Measurements from ENCODE around the gene GLMP.

GLMP gene

GRCh38 chr1:156295391-156295947 lies at the start of gene GLMP:
Gene GLMP, minus strand, starts transcription at chr1:156295679. Its CDS starts 34 bp downstream, at chr1:156295645.
- H3K4me1 ChIP-seq, result peaks cover 0 to 35% (median 26%) of the 10 kb centered on the region in 4 donors
- TF ChIP-seq, protein P1, sequence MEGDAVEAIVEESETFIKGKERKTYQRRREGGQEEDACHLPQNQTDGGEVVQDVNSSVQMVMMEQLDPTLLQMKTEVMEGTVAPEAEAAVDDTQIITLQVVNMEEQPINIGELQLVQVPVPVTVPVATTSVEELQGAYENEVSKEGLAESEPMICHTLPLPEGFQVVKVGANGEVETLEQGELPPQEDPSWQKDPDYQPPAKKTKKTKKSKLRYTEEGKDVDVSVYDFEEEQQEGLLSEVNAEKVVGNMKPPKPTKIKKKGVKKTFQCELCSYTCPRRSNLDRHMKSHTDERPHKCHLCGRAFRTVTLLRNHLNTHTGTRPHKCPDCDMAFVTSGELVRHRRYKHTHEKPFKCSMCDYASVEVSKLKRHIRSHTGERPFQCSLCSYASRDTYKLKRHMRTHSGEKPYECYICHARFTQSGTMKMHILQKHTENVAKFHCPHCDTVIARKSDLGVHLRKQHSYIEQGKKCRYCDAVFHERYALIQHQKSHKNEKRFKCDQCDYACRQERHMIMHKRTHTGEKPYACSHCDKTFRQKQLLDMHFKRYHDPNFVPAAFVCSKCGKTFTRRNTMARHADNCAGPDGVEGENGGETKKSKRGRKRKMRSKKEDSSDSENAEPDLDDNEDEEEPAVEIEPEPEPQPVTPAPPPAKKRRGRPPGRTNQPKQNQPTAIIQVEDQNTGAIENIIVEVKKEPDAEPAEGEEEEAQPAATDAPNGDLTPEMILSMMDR (IDR thresholded peaks at IDR 0.05), result no peak
- peak within 1 kb of the TSS; percentile 69 to 83 for H3K27ac ChIP-seq
- peak; percentile 77 to 83 for DNase-seq
- peaks cover 0 to 5% (median 0%) of the 10 kb centered on the region in 3 donors for H3K36me3 ChIP-seq
- H3K4me3 ChIP-seq, result peak within 1 kb of the TSS; percentile 73 to 75
- H3K9me3 ChIP-seq, result no peaks in the 10 kb centered on the region
- intact Hi-C loops (cut with DNase I; ENCODE audit: low total_unique reads), result no loop called here
- no peaks in the 10 kb centered on the region for H3K27me3 ChIP-seq

DNA sequence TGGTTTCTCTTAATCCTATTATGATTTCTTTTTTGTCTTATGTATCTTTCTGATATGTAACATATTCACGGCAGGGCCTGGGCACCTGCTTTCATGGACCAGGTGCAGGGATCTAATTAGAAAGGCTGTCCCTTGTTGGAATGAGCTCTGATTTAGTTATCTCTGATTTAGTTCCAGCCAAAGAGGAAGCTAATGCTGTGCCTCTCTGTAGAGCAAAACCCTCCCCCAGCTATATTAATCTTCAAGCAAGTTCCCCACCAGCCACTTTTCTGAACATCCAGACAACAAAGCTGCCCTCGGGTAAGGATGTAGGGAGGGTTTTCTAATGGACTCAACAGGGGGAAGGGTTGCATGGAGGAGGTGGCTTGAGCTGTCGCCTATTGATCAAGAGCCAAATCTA lies 48.9 kb upstream of the GLMP start:
- Histone ChIP-seq H3K4me1 (no peaks in the 10 kb centered on the region), H3K36me3 (no peaks in the 10 kb centered on the region), H3K4me3 (no peak overlapping the region), H3K27ac (no peak overlapping the region), H3K27me3 (peaks cover 0 to 15% of the 10 kb centered on the region in 2 donors), H3K9me3 (no peaks in the 10 kb centered on the region)
- TF ChIP-seq, protein P1 (IDR thresholded peaks at IDR 0.05), result no peak
- no peak for DNase-seq
- intact Hi-C loops (cut with DNase I; ENCODE audit: low total_unique reads), result no loop called here

DNA sequence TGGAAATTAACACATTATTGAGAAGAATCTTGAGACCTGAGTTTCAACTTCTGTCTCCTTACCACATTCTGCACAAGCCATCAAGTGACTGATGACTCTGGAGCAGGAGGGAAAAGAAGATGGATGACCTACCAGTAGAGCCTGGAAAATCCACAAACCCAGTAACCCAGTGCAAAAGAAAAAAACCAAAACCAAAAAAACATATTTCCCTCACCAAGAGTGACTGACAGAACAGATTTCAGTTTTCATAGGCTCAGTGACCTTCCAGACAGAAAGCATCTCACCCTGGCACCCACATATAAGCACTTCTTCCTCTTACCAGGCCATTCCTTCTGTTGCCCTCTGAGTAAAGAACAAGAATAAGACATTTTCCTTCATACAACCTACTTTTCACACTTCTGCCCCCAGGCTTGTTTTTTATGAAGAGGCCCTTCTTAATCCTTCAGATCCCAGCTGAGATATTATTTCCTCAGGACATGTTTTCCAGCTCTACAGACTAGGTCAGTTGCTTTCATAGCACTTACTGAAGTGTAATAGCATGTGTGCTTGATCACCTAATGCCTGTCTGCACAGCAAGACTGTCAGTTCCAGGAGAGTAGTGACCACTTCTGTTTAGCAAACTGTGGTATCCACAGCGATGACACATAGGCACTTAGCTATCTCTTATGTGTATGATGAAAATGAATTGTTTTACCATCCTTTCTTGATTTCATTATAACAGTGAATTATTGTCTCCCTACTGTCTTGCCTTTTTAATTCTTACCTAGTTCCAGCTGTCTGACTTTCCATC lies 46.9 kb upstream of the GLMP start:
- intact Hi-C loops (cut with DNase I; ENCODE audit: low total_unique reads), result no loop called here
- no peak for DNase-seq
- Histone ChIP-seq H3K4me3 (no peak overlapping the region), H3K9me3 (no peaks in the 10 kb centered on the region), H3K4me1 (peaks cover 0 to 5% (median under 1%) of the 10 kb centered on the region in 4 donors), H3K36me3 (no peaks in the 10 kb centered on the region), H3K27ac (no peak overlapping the region), H3K27me3 (peaks cover 0 to 13% of the 10 kb centered on the region in 2 donors)
- TF ChIP-seq, protein P1 (IDR thresholded peaks at IDR 0.05), result no peak

DNA sequence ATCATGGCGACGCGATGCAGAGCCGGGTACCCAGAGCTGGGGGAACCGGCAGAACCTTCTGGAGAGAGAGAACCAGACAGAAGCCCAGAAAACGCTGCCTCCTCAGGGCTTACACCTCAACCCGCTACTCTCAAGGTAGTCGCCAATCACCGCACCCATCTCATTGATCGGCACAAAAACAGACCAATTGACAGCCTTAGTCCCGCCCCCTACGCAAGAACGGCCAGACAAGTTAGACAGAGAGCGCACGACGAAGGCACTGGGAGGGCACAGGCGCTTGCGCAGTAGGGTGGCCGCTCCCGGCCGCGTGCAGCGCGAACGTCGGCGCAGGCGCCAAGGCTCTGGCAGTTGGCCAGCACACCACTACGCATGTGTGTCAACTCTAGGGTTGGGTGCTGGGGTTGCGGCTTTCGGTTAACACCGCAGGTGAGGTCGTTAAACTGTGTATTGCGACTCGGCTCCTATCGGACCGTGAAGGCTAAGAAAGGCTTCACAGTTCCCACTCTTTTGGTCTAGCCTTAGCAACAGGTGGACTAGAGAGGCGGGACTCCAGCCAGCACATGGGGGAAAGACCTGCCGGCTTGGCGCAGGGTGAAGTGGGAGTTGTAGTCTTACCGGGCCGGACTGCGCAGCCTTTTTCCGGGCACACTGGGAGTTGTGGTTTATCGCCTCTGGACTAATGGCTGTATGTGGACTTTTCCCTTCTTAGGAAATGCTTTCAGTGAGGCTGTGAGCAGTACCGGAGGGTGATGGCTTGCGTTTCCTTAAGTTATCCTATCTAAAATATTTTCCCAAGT lies 42.9 kb upstream of the GLMP start, which contains the start of the genes CCT3 and TSACC:
Gene CCT3, minus strand, starts transcription at position 113 of the 797 bp plus-strand sequence. Its CDS starts 108 bp downstream, at position 5.
Gene TSACC, plus strand, starts transcription at position 347 of the 797 bp plus-strand sequence. CDS start 1,232 bp downstream, outside the sequence.
- H3K4me1 ChIP-seq, result peaks cover 5 to 24% (median 14%) of the 10 kb centered on the region in 4 donors
- TF ChIP-seq, protein P1 (IDR thresholded peaks at IDR 0.05), result peak in 1 of 2 experiments; percentile 11
- peak within 1 kb of the TSS; percentile 68 to 72 for H3K27ac ChIP-seq
- intact Hi-C loops (cut with DNase I; ENCODE audit: low total_unique reads), result no loop called here
- no peaks in the 10 kb centered on the region for H3K27me3 ChIP-seq
- DNase-seq, result peak; percentile 99 to 100
- H3K36me3 ChIP-seq, result peaks cover 19 to 24% (median 23%) of the 10 kb centered on the region in 3 donors
- peak within 1 kb of the TSS; percentile 68 to 70 for H3K4me3 ChIP-seq
- no peaks in the 10 kb centered on the region for H3K9me3 ChIP-seq

DNA sequence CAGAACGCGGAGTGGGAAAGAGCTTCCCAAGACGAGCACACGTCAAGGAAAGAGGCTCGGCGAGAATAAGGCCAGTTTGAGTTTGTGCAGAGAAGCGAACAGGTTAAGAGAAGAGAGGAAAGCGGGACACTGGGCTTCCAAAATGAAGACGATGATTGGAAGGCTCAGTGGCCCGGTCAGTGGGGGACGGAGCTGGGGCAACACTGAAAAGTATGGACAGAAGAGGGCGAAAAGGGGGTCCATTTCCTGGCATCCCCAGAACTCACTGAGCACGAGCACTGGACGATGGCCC lies 42.4 kb upstream of the GLMP start:
- intact Hi-C loops (cut with DNase I; ENCODE audit: low total_unique reads), result no loop called here
- TF ChIP-seq, protein P1 (IDR thresholded peaks at IDR 0.05), result no peak

More for the DNA sequence above, 42.4 kb upstream of the GLMP start:
- no peak for DNase-seq
- peak overlapping the region; percentile 63 to 71 for H3K27ac ChIP-seq
- no peaks in the 10 kb centered on the region for H3K9me3 ChIP-seq
- H3K4me1 ChIP-seq, result peaks cover 5 to 24% (median 14%) of the 10 kb centered on the region in 4 donors
- peak overlapping the region; percentile 68 to 70 for H3K4me3 ChIP-seq
- no peaks in the 10 kb centered on the region for H3K27me3 ChIP-seq
- H3K36me3 ChIP-seq, result peaks cover 24 to 30% (median 28%) of the 10 kb centered on the region in 3 donors
